ENCODE measurements around the gene AKAP12.

- TF ChIP-seq CTCF (IDR thresholded peaks at IDR 0.05) (no peak), POLR2A (IDR thresholded peaks at IDR 0.05) (no peak)
These were observed 28.7 kb upstream of the AKAP12 start for GRCh38 chr6:151211075-151211474.
